ENCODE results near the gene RAB7B.

- no peak for TF ChIP-seq CTCF (IDR thresholded peaks at IDR 0.05)
- no peak for TF ChIP-seq POLR2A (IDR thresholded peaks at IDR 0.05)
Measured at GRCh38 chr1:205981257-205981656, 21.9 kb downstream of the RAB7B start.

All from body of pancreas (tissue), 4 donors.